Neural cell (in vitro differentiated cells): ENCODE data around the gene DGKI. TPM values are rescaled to one million over a fixed set of nuclear protein-coding genes. Genes with fewer than 3 reads are reported as not detected.

Source experiments
- H2AFZ ChIP-seq: fragments of 200-600, 300-800 bp; sonication (generic), shearing (Covaris generic); 2 replicates; pipeline ENCODE4 v1.6.0; 2014; ENCODE audit warnings: low read depth, mild to moderate bottlenecking, antibody characterized with exemption, low read length, moderate library complexity
- H3F3A ChIP-seq: fragments of 200-600 bp; shearing (Covaris generic); 2 replicates; pipeline ENCODE4 v1.6.1; 2016; ENCODE audit warnings: mild to moderate bottlenecking, moderate library complexity, mixed read lengths, antibody characterized with exemption, low read length; ENCODE audit not compliant: insufficient read depth, poor library complexity, severe bottlenecking
- H3K27ac ChIP-seq: fragments of 200-600, 300-800 bp; sonication (generic), shearing (Covaris generic); 2 replicates; pipeline ENCODE4 v1.5.1; 2014; ENCODE audit warnings: mild to moderate bottlenecking, low read length, moderate library complexity
- H3K27me3 ChIP-seq: fragments of 300-800, 200-600 bp; sonication (generic), shearing (Covaris generic); 2 replicates; pipeline ENCODE4 v1.6.0; 2014; ENCODE audit warnings: mild to moderate bottlenecking, low read depth, low read length, moderate library complexity; ENCODE audit not compliant: insufficient read depth
- H3K36me3 ChIP-seq: fragments of 300-800, 200-600 bp; sonication (generic), shearing (Covaris generic); 2 replicates; pipeline ENCODE4 v1.5.1; 2014; ENCODE audit warnings: mild to moderate bottlenecking, antibody characterized with exemption, low read length, moderate library complexity; ENCODE audit not compliant: insufficient read depth
- H3K4me2 ChIP-seq: fragments of 300-800, 200-600 bp; sonication (generic), shearing (Covaris generic); 2 replicates; pipeline ENCODE4 v1.6.0; 2014; ENCODE audit warnings: mild to moderate bottlenecking, low read length
- H3K4me3 ChIP-seq: fragments of 300-800, 200-600 bp; sonication (generic), shearing (Covaris generic); 2 replicates; pipeline ENCODE4 v1.5.1; 2014; ENCODE audit warnings: mild to moderate bottlenecking, low read length, moderate library complexity
- H3K79me2 ChIP-seq: fragments of 200-600 bp; shearing (Covaris generic); replicated peaks from 2 replicates; pipeline ENCODE4 v1.6.0; 2014; ENCODE audit warnings: mild to moderate bottlenecking, low read length, moderate library complexity; ENCODE audit not compliant: insufficient read depth
- H3K9ac ChIP-seq: fragments of 300-800, 200-600 bp; sonication (generic), shearing (Covaris generic); 2 replicates; pipeline ENCODE4 v1.6.1; 2016; ENCODE audit warnings: mild to moderate bottlenecking, low read length, mixed read lengths
- H3K9me2 ChIP-seq: fragments of 200-600 bp; shearing (Covaris generic); 2 replicates; pipeline ENCODE4 v1.6.1; 2016; ENCODE audit warnings: mild to moderate bottlenecking, low read length, mixed read lengths; ENCODE audit not compliant: insufficient read depth
- H3K9me3 ChIP-seq: fragments of 200-600, 300-800 bp; sonication (generic), shearing (Covaris generic); 2 replicates; pipeline ENCODE4 v1.6.1; 2016; ENCODE audit warnings: mild to moderate bottlenecking, mixed run types, low read length, moderate library complexity, mixed read lengths
- H4K20me1 ChIP-seq: fragments of 200-600 bp; shearing (Covaris generic); 2 replicates; pipeline ENCODE4 v1.6.1; 2016; ENCODE audit warnings: mild to moderate bottlenecking, mixed run types; ENCODE audit not compliant: insufficient read depth
- EP300 ChIP-seq: fragments of 450-650 bp; conservative IDR thresholded peaks from 2 replicates; pipeline ENCODE4 v1.6.1; 2014; ENCODE audit warnings: antibody characterized with exemption, mild to moderate bottlenecking, moderate library complexity; ENCODE audit not compliant: poor library complexity, severe bottlenecking
- EZH2 ChIP-seq: fragments of 200-600, 300-800 bp; shearing (Covaris generic), sonication (generic); IDR thresholded peaks from 2 replicates; pipeline ENCODE4 v1.6.1; 2014; ENCODE audit warnings: antibody characterized with exemption, low read length, borderline replicate concordance, mild to moderate bottlenecking; ENCODE audit not compliant: insufficient read depth, poor library complexity, severe bottlenecking
- MXI1 ChIP-seq: fragments of 450-650 bp; conservative IDR thresholded peaks from 2 replicates; pipeline ENCODE4 v1.6.1; 2014; ENCODE audit warnings: antibody characterized with exemption, mild to moderate bottlenecking; ENCODE audit not compliant: poor library complexity, severe bottlenecking
- POLR2AphosphoS5 ChIP-seq: IDR thresholded peaks from 2 replicates; pipeline ENCODE4 v1.6.1; 2012
- RAD21 ChIP-seq: fragments of 450-650 bp; conservative IDR thresholded peaks from 2 replicates; pipeline ENCODE4 v1.6.1; 2014; ENCODE audit warnings: antibody characterized with exemption, mild to moderate bottlenecking, moderate library complexity
- SMC3 ChIP-seq: fragments of 450-650 bp; conservative IDR thresholded peaks from 2 replicates; pipeline ENCODE4 v1.6.1; 2014; ENCODE audit warnings: antibody characterized with exemption, mild to moderate bottlenecking, moderate library complexity; ENCODE audit not compliant: poor library complexity
- TAF1 ChIP-seq: IDR thresholded peaks from 2 replicates; pipeline ENCODE4 v1.6.1; 2012; ENCODE audit warnings: low read depth
- polyA plus RNA-seq: library from polyadenylated mRNA; depleted of rRNA; stranded (reverse); fragments of >200 nt; gene quantifications from 2 replicates; pipeline ENCODE4 v1.2.3, GENCODE V29; 2014
- TF ChIP-seq, protein P1 (sequence below): IDR thresholded peaks from 2 replicates; pipeline ENCODE4 v1.6.1; 2012; ENCODE audit warnings: borderline replicate concordance
- TF ChIP-seq, protein P2 (sequence below): fragments of 450-650 bp; IDR thresholded peaks from 2 replicates; pipeline ENCODE4 v1.5.1; 2014; ENCODE audit warnings: antibody characterized with exemption, mild to moderate bottlenecking, moderate library complexity; ENCODE audit not compliant: poor library complexity, severe bottlenecking

The DGKI gene
- polyA plus RNA-seq, 1 donor from 2014 or later, result 15.8 TPM

DNA sequence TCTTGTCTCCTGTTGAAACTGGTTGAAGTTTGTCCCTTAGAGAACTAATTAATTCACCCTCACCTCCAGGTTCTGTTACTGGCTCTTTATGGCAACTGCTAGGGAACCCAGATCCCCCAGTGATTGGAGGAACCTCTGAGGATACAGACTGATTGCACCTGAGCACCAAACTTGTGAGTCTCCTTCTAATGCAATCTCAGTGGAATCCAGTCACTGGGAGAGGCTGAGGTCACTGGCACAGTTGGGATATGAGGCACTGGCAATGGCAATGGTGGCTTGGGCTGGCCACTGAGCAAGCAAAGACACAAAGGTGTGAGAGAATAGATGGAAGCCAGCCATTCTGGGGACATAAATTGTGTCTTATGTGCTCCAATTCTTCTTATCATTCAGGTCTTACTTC, 5.3 kb upstream of the DGKI start:
- Histone ChIP-seq H3K27ac (no peak overlapping the region), H2AFZ (no peak overlapping the region), H3K79me2 (no peaks in the 10 kb centered on the region), H3K36me3 (no peaks in the 10 kb centered on the region), H4K20me1 (no peaks in the 10 kb centered on the region), H3K27me3 (no peaks in the 10 kb centered on the region), H3K9me2 (no peaks in the 10 kb centered on the region), H3K4me2 (no peak overlapping the region), H3K4me3 (no peak overlapping the region), H3K9ac (no peak overlapping the region), H3F3A (no peaks in the 10 kb centered on the region), H3K9me3 (no peaks in the 10 kb centered on the region)
- TF ChIP-seq MXI1 (no peak), POLR2AphosphoS5 (no peak), TAF1 (no peak), RAD21 (no peak)
- TF ChIP-seq, protein P1, sequence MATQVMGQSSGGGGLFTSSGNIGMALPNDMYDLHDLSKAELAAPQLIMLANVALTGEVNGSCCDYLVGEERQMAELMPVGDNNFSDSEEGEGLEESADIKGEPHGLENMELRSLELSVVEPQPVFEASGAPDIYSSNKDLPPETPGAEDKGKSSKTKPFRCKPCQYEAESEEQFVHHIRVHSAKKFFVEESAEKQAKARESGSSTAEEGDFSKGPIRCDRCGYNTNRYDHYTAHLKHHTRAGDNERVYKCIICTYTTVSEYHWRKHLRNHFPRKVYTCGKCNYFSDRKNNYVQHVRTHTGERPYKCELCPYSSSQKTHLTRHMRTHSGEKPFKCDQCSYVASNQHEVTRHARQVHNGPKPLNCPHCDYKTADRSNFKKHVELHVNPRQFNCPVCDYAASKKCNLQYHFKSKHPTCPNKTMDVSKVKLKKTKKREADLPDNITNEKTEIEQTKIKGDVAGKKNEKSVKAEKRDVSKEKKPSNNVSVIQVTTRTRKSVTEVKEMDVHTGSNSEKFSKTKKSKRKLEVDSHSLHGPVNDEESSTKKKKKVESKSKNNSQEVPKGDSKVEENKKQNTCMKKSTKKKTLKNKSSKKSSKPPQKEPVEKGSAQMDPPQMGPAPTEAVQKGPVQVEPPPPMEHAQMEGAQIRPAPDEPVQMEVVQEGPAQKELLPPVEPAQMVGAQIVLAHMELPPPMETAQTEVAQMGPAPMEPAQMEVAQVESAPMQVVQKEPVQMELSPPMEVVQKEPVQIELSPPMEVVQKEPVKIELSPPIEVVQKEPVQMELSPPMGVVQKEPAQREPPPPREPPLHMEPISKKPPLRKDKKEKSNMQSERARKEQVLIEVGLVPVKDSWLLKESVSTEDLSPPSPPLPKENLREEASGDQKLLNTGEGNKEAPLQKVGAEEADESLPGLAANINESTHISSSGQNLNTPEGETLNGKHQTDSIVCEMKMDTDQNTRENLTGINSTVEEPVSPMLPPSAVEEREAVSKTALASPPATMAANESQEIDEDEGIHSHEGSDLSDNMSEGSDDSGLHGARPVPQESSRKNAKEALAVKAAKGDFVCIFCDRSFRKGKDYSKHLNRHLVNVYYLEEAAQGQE, result no peak

DNA sequence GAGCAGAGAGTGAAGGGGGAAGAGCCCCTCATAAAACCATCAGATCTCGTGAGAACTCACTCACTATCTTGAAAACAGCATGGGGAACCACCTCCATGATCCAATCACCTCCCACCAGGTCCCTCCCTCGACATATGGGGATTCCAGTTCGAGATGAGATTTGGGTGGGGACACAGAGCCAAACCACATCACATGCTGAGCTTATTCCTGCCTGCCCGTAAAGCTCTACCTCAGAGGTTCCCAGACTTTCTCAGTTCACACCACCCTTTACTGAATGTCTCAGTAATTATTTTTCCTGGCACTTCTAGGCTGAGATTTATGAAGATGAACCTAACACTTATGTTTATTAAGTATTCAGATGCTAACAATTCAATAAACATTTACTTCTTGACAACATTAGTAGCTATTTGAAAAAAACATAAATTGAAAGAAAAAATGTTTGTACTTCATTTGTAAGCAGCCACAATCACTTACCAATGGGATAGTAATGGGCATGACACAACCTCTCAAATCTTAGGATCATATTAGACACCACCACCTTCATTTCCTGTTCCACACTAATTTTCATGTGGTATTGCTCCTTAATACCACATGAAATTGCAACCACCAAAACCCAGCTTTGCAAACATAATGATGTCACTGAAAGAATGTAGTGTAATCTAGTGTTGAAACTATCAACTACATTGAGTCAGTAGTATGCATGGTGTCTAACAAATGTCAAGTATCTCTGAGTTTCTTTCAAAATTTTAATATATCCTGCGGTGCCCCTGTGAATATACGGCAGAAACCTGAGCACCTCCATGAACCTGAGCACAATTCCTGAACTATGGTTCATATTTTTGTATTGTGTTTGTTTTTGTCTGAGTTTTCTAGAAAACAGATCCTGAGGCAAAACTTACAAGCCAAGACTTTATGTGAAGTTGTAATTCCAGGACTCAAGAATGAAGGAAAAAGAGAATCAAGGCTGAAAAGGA, 4.5 kb upstream of the DGKI start:
- H3K4me2 ChIP-seq, result no peak overlapping the region
- H3F3A ChIP-seq, result no peaks in the 10 kb centered on the region
- TF ChIP-seq EZH2 (no peak), EP300 (no peak), POLR2AphosphoS5 (no peak), MXI1 (no peak), TAF1 (no peak), SMC3 (no peak), RAD21 (no peak)
- TF ChIP-seq, protein P2, sequence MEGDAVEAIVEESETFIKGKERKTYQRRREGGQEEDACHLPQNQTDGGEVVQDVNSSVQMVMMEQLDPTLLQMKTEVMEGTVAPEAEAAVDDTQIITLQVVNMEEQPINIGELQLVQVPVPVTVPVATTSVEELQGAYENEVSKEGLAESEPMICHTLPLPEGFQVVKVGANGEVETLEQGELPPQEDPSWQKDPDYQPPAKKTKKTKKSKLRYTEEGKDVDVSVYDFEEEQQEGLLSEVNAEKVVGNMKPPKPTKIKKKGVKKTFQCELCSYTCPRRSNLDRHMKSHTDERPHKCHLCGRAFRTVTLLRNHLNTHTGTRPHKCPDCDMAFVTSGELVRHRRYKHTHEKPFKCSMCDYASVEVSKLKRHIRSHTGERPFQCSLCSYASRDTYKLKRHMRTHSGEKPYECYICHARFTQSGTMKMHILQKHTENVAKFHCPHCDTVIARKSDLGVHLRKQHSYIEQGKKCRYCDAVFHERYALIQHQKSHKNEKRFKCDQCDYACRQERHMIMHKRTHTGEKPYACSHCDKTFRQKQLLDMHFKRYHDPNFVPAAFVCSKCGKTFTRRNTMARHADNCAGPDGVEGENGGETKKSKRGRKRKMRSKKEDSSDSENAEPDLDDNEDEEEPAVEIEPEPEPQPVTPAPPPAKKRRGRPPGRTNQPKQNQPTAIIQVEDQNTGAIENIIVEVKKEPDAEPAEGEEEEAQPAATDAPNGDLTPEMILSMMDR, result no peak
- TF ChIP-seq, protein P1, result no peak
- no peaks in the 10 kb centered on the region for H3K36me3 ChIP-seq
- H4K20me1 ChIP-seq, result no peaks in the 10 kb centered on the region
- no peak overlapping the region for H3K9ac ChIP-seq
- H3K27ac ChIP-seq, result no peak overlapping the region
- H2AFZ ChIP-seq, result no peak overlapping the region
- H3K9me2 ChIP-seq, result no peaks in the 10 kb centered on the region
- no peaks in the 10 kb centered on the region for H3K79me2 ChIP-seq
- H3K4me3 ChIP-seq, result no peak overlapping the region
- H3K27me3 ChIP-seq, result no peaks in the 10 kb centered on the region
- no peaks in the 10 kb centered on the region for H3K9me3 ChIP-seq
